ENCODE results near the gene ZGLP1. TPM values are rescaled to one million over a fixed set of nuclear protein-coding genes. Genes with fewer than 3 reads are reported as not detected.
A peak's percentile ranks its signal among the peaks of the same experiment; 100 is the strongest.

The ZGLP1 gene
- total and polyA plus RNA-seq, 2 of the 13 experiments (the other 11 are each of a cell fraction or from before 2014, with no cell fraction given), result 2.4 to 3.0 TPM

DNA sequence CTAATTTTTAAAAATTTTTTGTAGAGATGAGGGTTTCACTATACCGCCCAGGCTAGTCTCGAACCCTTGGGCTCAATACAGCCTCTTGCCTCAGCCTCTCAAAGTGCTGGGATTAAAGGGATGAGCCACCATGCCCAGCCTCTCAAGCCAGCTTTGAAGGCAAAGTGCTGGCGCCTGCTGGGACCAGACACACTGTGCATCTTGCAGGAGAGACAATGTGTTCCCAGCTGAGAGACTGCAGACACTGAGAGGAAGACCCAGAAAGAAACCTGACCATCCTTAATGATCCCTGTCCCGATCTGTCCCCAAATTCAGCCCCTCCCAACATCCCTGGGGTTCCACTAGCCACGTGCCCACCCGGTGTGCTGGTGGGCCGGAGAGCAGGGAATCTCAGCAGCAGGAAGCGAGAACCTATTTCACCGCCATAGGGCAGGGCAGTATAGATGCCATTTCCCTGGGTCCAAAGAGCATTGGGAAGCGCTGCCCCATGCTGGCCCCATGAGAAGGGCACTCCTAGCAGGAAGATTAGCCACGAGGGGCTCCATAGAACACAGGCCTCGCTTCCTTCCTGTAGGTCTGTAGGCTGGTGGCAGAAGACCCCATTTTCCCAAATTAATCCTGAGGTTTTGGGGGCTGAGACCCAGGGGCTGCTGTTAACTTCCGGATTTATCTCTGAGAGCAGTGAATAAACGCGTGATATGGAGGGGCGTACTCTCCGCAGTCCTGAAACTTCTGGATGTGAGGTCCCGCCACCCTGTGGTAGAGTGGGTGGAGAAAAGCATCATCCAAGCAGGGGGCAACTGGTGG is 22.7 kb upstream of the ZGLP1 start (continued):
- TF ChIP-seq, protein P1, sequence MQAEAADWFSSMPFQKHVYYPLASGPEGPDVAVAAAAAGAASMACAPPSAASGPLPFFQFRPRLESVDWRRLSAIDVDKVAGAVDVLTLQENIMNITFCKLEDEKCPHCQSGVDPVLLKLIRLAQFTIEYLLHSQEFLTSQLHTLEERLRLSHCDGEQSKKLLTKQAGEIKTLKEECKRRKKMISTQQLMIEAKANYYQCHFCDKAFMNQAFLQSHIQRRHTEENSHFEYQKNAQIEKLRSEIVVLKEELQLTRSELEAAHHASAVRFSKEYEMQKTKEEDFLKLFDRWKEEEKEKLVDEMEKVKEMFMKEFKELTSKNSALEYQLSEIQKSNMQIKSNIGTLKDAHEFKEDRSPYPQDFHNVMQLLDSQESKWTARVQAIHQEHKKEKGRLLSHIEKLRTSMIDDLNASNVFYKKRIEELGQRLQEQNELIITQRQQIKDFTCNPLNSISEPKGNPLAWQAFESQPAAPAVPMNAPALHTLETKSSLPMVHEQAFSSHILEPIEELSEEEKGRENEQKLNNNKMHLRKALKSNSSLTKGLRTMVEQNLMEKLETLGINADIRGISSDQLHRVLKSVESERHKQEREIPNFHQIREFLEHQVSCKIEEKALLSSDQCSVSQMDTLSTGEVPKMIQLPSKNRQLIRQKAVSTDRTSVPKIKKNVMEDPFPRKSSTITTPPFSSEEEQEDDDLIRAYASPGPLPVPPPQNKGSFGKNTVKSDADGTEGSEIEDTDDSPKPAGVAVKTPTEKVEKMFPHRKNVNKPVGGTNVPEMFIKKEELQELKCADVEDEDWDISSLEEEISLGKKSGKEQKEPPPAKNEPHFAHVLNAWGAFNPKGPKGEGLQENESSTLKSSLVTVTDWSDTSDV (CRISPR knock-in tag; IDR thresholded peaks at IDR 0.05), result no peak
- peak; percentile 44 to 79; a peak in 3 of 4 replicates for TF ChIP-seq POLR2A (IDR thresholded peaks at IDR 0.05; ENCODE audit: insufficient read depth in 1 of 2, low read depth in 2 of 2, low read length in 2 of 2)
- no peak for TF ChIP-seq ZNF263 (CRISPR knock-in tag; IDR thresholded peaks at IDR 0.05)
- no peak for TF ChIP-seq ELF4 (CRISPR knock-in tag; IDR thresholded peaks at IDR 0.05; ENCODE audit: borderline replicate concordance)
- TF ChIP-seq PHF21A (CRISPR knock-in tag; IDR thresholded peaks at IDR 0.05), result peak; percentile 73
- no peak for TF ChIP-seq ZNF251 (CRISPR knock-in tag; IDR thresholded peaks at IDR 0.05)
- TF ChIP-seq, protein P2, sequence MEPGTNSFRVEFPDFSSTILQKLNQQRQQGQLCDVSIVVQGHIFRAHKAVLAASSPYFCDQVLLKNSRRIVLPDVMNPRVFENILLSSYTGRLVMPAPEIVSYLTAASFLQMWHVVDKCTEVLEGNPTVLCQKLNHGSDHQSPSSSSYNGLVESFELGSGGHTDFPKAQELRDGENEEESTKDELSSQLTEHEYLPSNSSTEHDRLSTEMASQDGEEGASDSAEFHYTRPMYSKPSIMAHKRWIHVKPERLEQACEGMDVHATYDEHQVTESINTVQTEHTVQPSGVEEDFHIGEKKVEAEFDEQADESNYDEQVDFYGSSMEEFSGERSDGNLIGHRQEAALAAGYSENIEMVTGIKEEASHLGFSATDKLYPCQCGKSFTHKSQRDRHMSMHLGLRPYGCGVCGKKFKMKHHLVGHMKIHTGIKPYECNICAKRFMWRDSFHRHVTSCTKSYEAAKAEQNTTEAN (CRISPR knock-in tag; conservative IDR thresholded peaks at IDR 0.05), result no peak
- TF ChIP-seq ZNF7 (CRISPR knock-in tag; IDR thresholded peaks at IDR 0.05), result no peak
- TF ChIP-seq ZFAT (CRISPR knock-in tag; conservative IDR thresholded peaks at IDR 0.05), result no peak
- TF ChIP-seq, protein P3, sequence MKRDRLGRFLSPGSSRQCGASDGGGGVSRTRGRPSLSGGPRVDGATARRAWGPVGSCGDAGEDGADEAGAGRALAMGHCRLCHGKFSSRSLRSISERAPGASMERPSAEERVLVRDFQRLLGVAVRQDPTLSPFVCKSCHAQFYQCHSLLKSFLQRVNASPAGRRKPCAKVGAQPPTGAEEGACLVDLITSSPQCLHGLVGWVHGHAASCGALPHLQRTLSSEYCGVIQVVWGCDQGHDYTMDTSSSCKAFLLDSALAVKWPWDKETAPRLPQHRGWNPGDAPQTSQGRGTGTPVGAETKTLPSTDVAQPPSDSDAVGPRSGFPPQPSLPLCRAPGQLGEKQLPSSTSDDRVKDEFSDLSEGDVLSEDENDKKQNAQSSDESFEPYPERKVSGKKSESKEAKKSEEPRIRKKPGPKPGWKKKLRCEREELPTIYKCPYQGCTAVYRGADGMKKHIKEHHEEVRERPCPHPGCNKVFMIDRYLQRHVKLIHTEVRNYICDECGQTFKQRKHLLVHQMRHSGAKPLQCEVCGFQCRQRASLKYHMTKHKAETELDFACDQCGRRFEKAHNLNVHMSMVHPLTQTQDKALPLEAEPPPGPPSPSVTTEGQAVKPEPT (CRISPR knock-in tag; IDR thresholded peaks at IDR 0.05; ENCODE audit: low read depth), result no peak
- peak; percentile 24; the same call in 1 of the 2 replicates for TF ChIP-seq THAP11 (CRISPR knock-in tag; IDR thresholded peaks at IDR 0.05)
- no peak for TF ChIP-seq ZEB1 (IDR thresholded peaks at IDR 0.05; ENCODE audit: insufficient replicate concordance, low read depth)
- no peak for TF ChIP-seq KLF15 (CRISPR knock-in tag; IDR thresholded peaks at IDR 0.05; ENCODE audit: borderline replicate concordance)
- TF ChIP-seq FOXO1 (CRISPR knock-in tag; IDR thresholded peaks at IDR 0.05), result no peak
- TF ChIP-seq ISX (CRISPR knock-in tag; conservative IDR thresholded peaks at IDR 0.05), result no peak
- TF ChIP-seq ZNF878 (CRISPR knock-in tag; IDR thresholded peaks at IDR 0.05), result no peak
- 0 out of 2 replicates have a peak, but pooled peaks have one; percentile 8 for TF ChIP-seq RAD21 (CRISPR knock-in tag; IDR thresholded peaks at IDR 0.05)
- TF ChIP-seq SAP130 (CRISPR knock-in tag; IDR thresholded peaks at IDR 0.05; ENCODE audit: low read depth), result peak; percentile 83
- TF ChIP-seq NCOA1 (CRISPR knock-in tag; IDR thresholded peaks at IDR 0.05), result 0 out of 2 replicates have a peak, but pooled peaks have one; percentile 26
- TF ChIP-seq YY1 (IDR thresholded peaks at IDR 0.05; ENCODE audit: insufficient read depth, insufficient replicate concordance, low read depth, low read length), result peak; percentile 50
- TF ChIP-seq ZNF225 (CRISPR knock-in tag; IDR thresholded peaks at IDR 0.05), result no peak
- no peak for TF ChIP-seq ZFP36L1 (CRISPR knock-in tag; IDR thresholded peaks at IDR 0.05)
- no peak for TF ChIP-seq ZSCAN29 (CRISPR knock-in tag; conservative IDR thresholded peaks at IDR 0.05)
- TF ChIP-seq ZNF501 (CRISPR knock-in tag; IDR thresholded peaks at IDR 0.05), result 0 out of 2 replicates have a peak, but pooled peaks have one; percentile 7

Data from HepG2 (cell line).